ENCODE measurements around the gene DLX3. TPM values are rescaled to one million over a fixed set of nuclear protein-coding genes. Genes with fewer than 3 reads are reported as not detected.

DLX3 gene
- total RNA-seq, 1 experiment from 2014 or later: 0.18 TPM

DNA sequence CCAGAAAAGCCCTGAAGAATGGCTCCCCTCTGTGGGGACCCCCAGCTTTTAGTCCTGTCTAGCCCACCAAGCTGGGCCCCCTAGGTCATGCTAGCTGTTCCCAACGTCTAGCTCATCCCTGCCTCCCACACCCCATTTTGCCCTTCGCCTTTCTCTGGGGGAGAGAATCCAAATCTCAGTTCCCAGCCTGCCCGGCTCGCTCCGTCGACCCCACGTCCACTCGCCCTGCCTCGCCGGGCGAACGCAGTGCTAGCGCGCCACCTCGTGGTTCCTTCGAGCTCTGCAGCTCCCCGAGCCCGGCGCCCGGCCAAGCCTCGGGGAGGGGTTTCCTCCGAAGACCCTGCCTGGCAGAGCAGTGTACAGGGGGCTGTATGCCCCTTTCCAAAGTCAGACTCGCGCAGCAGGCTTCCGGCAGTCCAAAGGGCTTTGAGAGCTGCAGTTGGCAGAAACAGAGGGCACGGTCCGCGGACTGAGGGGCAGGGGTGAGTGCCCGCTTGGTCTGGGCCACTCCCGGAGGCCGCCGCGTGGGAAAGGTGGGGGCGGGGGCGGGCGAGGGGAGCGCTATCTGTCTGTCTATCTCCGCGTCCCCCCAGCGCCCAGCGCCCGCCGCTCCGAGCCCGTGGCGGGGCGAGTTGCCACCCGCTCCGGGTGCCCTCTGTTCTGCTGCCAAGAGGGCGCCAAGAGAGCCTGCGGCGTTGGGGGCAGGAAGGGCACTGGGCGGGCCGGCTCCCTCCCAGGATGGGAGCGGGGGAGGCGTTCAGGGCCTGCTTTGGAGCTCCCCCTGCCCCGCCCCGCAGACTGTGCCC, 1.7 kb upstream of the DLX3 start:
- peaks cover 27% of the 10 kb centered on the region for H3K27me3 ChIP-seq (ENCODE audit: low read length)
- H3K4me3 ChIP-seq (ENCODE audit: low read length): peak overlapping the region; percentile 77
- no peaks in the 10 kb centered on the region for H3K36me3 ChIP-seq (ENCODE audit: low read depth, low read length)
- no peaks in the 10 kb centered on the region for H3K9me3 ChIP-seq (ENCODE audit: low read length)
- H2AFZ ChIP-seq (ENCODE audit: low read length): peak overlapping the region; percentile 97
- peaks cover 32% of the 10 kb centered on the region for H3K4me1 ChIP-seq (ENCODE audit: insufficient read depth, low read length)
- peak; percentile 23 for ATAC-seq
- H3K9me2 ChIP-seq (replicated peaks; ENCODE audit: low read length): no peaks in the 10 kb centered on the region
- no peaks in the 10 kb centered on the region for H3K79me2 ChIP-seq (ENCODE audit: low read length)
- CTCF ChIA-PET: interaction anchor here (0.5 to 4.1 kb wide), 8 partner anchors 9 to 435 kb away, joined by 3 to 45 read pairs (median 8); no protein-coding TSS in a partner anchor
- peak; percentile 78 for DNase-seq
- no TSS peak for BruUV-seq (replicated peaks)
- peak overlapping the region; percentile 32; the same call in 1 of the 2 replicates for H3K9ac ChIP-seq (ENCODE audit: low read length)
- no peaks in the 10 kb centered on the region for H3F3A ChIP-seq (ENCODE audit: low read length, unreplicated experiment)
- intact Hi-C loops (cut with micrococcal nuclease): loop anchor here (1.0 to 5.0 kb wide), 5 partner anchors 44 to 429 kb away; partner anchors contain the start of gene SLC35B1
- POLR2A ChIA-PET (ENCODE audit: unreplicated experiment): interaction anchor here (0.6 kb wide), 2 partner anchors 59 to 111 kb away, joined by 3 to 14 read pairs; no protein-coding TSS in a partner anchor
- H3K4me2 ChIP-seq (ENCODE audit: low read length): peak overlapping the region; percentile 99
- peak; percentile 99 for TF ChIP-seq CTCF (conservative IDR thresholded peaks at IDR 0.05; ENCODE audit: low read depth, low read length)
- no peak for TF ChIP-seq EZH2phosphoT487 (IDR thresholded peaks at IDR 0.05; ENCODE audit: borderline replicate concordance, low read length)
- no peaks in the 10 kb centered on the region for H4K20me1 ChIP-seq (ENCODE audit: low read length)
- no peak overlapping the region for H3K27ac ChIP-seq (ENCODE audit: low read length)

- H3K4me3 ChIP-seq (ENCODE audit: low read length): peak overlapping the region; percentile 77; the same call in 1 of the 2 replicates
- no peaks in the 10 kb centered on the region for H3K9me2 ChIP-seq (replicated peaks; ENCODE audit: low read length)
- no peak for TF ChIP-seq CTCF (conservative IDR thresholded peaks at IDR 0.05; ENCODE audit: low read depth, low read length)
- no peak for TF ChIP-seq EZH2 (IDR thresholded peaks at IDR 0.05; ENCODE audit: low read length, unreplicated experiment)
- no peak for TF ChIP-seq EZH2phosphoT487 (IDR thresholded peaks at IDR 0.05; ENCODE audit: borderline replicate concordance, low read length)
- H3K9ac ChIP-seq (ENCODE audit: low read length): no peak overlapping the region
- no peak overlapping the region for H3K27ac ChIP-seq (ENCODE audit: low read length)
- no TSS peak for BruUV-seq (replicated peaks)
- peak overlapping the region; percentile 97; the same call in 1 of the 2 replicates for H2AFZ ChIP-seq (ENCODE audit: low read length)
- no peaks in the 10 kb centered on the region for H3K9me3 ChIP-seq (ENCODE audit: low read length)
- POLR2A ChIA-PET (ENCODE audit: unreplicated experiment): interaction anchor here (0.6 kb wide), 1 partner anchor 111 kb away, joined by 3 read pairs; no protein-coding TSS in a partner anchor
- H3K36me3 ChIP-seq (ENCODE audit: low read depth, low read length): no peaks in the 10 kb centered on the region
- H3F3A ChIP-seq (ENCODE audit: low read length, unreplicated experiment): no peaks in the 10 kb centered on the region
- H3K4me1 ChIP-seq (ENCODE audit: insufficient read depth, low read length): peaks cover 32% of the 10 kb centered on the region
- no peak for DNase-seq
- H4K20me1 ChIP-seq (ENCODE audit: low read length): no peaks in the 10 kb centered on the region
- intact Hi-C loops (cut with micrococcal nuclease): loop anchor here (1.0 to 5.0 kb wide), 4 partner anchors 44 to 429 kb away; partner anchors contain the start of gene SLC35B1
- peaks cover 21% of the 10 kb centered on the region for H3K27me3 ChIP-seq (ENCODE audit: low read length)
- no peaks in the 10 kb centered on the region for H3K79me2 ChIP-seq (ENCODE audit: low read length)
- ATAC-seq: no peak
- CTCF ChIA-PET: interaction anchor here (1.9 to 4.1 kb wide), 4 partner anchors 8 to 135 kb away, joined by 10 to 45 read pairs (median 36); no protein-coding TSS in a partner anchor
- peak overlapping the region; percentile 99 for H3K4me2 ChIP-seq (ENCODE audit: low read length)
Observed at GRCh38 chr17:49996121-49996494, 1.1 kb upstream of the DLX3 start.
